Measurements from ENCODE around the gene STX7.

- no peak for TF ChIP-seq CTCF (IDR thresholded peaks at IDR 0.05)
- TF ChIP-seq POLR2A (IDR thresholded peaks at IDR 0.05) = peak; percentile 69
These were observed at the start of gene STX7 for GRCh38 chr6:132512638-132513632.

All from testis (tissue), 2 donors.